ENCODE data around the gene SEZ6L2.

DNA sequence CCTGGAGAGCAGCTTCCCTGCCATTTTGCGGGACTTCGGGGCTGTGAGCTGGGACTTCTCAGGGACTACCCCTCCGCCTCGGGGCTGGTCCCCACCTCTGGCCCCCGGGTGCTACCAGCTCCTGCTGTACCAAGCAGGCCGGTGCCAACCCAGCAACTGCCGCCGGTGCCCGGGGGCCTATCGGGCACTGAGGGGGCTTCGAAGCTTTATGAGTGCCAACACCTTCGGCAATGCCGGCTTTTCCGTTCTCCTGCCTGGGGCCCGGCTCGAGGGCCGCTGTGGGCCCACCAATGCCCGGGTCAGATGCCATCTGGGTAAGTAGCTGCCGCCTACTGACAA, 2.2 kb upstream of the SEZ6L2 start:
- no peak for TF ChIP-seq POLR2AphosphoS5 (IDR thresholded peaks at IDR 0.05; ENCODE audit: borderline replicate concordance, low read depth, low read length)
- TF ChIP-seq EZH2 (IDR thresholded peaks at IDR 0.05): no peak

Measured in SK-N-MC (cell line).